GM21529 (cell line): Measurements from ENCODE around the gene PCDHB7.
"Not testable (repeated sequence)": the region's sequence is repeated elsewhere in the genome, so short reads cannot be mapped to it uniquely, and the experiment has no call there.

Experiments
- ATAC-seq: cut with Tn5 transposase; IDR thresholded peaks from one replicate; pipeline ENCODE4 v1.9.1; 2021; ENCODE audit not compliant: unreplicated experiment

Gene PCDHB7

GRCh38 chr5:141172381-141173204, at the start of gene PCDHB7:
TSS of gene PCDHB7 (plus strand) at chr5:141172644. CDS start at chr5:141172836, 192 bp downstream.
- ATAC-seq, result no peak

- ATAC-seq, result not testable (repeated sequence)
Observed at GRCh38 chr5:141123396-141124135, 48.9 kb upstream of the PCDHB7 start.

- ATAC-seq, result no peak
Observed at GRCh38 chr5:141127305-141127704, 45.1 kb upstream of the PCDHB7 start.

- ATAC-seq, result no peak
Observed at GRCh38 chr5:141135030-141135717, 37.3 kb upstream of the PCDHB7 start, which contains the start of gene PCDHB5. TSS of gene PCDHB5 (plus strand) at chr5:141135206. CDS start at chr5:141135435, 229 bp downstream.

- ATAC-seq, result no peak
Observed at GRCh38 chr5:141135718-141136266, 36.7 kb upstream of the PCDHB7 start.

- ATAC-seq, result not testable (repeated sequence)
Observed at GRCh38 chr5:141137346-141137745, 35.1 kb upstream of the PCDHB7 start.

- no peak for ATAC-seq
Observed at GRCh38 chr5:141149812-141150211, 22.6 kb upstream of the PCDHB7 start, which contains the start of gene PCDHB6. TSS of gene PCDHB6 (plus strand) at chr5:141150057. CDS start at chr5:141150258, 201 bp downstream.

- no peak for ATAC-seq
Observed at GRCh38 chr5:141150224-141150992, 22.0 kb upstream of the PCDHB7 start.

- ATAC-seq, result no peak
Observed at GRCh38 chr5:141150993-141151325, 21.5 kb upstream of the PCDHB7 start.

GRCh38 chr5:141151632-141152031, 20.8 kb upstream of the PCDHB7 start:
- ATAC-seq, result not testable (repeated sequence)

- not testable (repeated sequence) for ATAC-seq
Observed at GRCh38 chr5:141152096-141152495, 20.3 kb upstream of the PCDHB7 start.

GRCh38 chr5:141155540-141156374, 16.7 kb upstream of the PCDHB7 start:
- ATAC-seq, result no peak

- ATAC-seq, result not testable (repeated sequence)
Observed at GRCh38 chr5:141157356-141157755, 15.1 kb upstream of the PCDHB7 start.

GRCh38 chr5:141157901-141158300, 14.5 kb upstream of the PCDHB7 start:
- ATAC-seq, result not testable (repeated sequence)

GRCh38 chr5:141174291-141175104, 2.1 kb downstream of the PCDHB7 start:
- not testable (repeated sequence) for ATAC-seq

- no peak for ATAC-seq
Observed at GRCh38 chr5:141175933-141176332, 3.5 kb downstream of the PCDHB7 start.

- not testable (repeated sequence) for ATAC-seq
Observed at GRCh38 chr5:141177577-141178191, 5.2 kb downstream of the PCDHB7 start, which contains the start of gene PCDHB8. TSS of gene PCDHB8 (plus strand) at chr5:141177790. CDS start at chr5:141178035, 245 bp downstream.

- not testable (repeated sequence) for ATAC-seq
Observed at GRCh38 chr5:141179371-141179770, 6.9 kb downstream of the PCDHB7 start.
